ENCODE results near the gene ANKRD42. TPM values are rescaled to one million over a fixed set of nuclear protein-coding genes. Genes with fewer than 3 reads are reported as not detected.
A peak's percentile ranks its signal among the peaks of the same experiment; 100 is the strongest.

Gene ANKRD42
- total RNA-seq, 4 donors from 2014 or later, result 3.6 to 27.2 (median 9.8) TPM

DNA sequence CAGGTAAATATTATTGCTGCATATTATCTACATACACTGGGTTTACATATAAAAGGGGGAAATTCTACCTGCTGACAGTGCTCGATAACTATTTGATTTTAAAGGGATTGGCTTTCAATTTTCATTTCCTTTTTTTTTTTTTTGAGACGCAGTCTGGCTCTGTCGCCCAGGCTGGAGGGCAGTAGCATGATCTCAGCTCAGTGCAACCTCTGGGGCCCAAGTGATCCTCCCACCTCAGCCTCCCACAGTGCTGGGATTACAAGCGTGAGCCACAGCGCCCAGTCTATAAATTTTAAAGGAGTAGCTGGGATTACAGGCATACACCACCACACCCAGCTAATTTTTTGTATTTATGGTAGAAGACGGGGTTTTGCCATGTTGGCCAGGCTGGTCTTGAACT lies 39.7 kb upstream of the ANKRD42 start:
- Histone ChIP-seq H3K9me3 (no peaks in the 10 kb centered on the region), H3K27ac (no peak overlapping the region), H3K36me3 (no peaks in the 10 kb centered on the region), H3K4me1 (no peaks in the 10 kb centered on the region), H3K27me3 (no peaks in the 10 kb centered on the region), H3K4me3 (no peak overlapping the region)
- no peak for TF ChIP-seq POLR2A (IDR thresholded peaks at IDR 0.05)
- TF ChIP-seq, protein P1, sequence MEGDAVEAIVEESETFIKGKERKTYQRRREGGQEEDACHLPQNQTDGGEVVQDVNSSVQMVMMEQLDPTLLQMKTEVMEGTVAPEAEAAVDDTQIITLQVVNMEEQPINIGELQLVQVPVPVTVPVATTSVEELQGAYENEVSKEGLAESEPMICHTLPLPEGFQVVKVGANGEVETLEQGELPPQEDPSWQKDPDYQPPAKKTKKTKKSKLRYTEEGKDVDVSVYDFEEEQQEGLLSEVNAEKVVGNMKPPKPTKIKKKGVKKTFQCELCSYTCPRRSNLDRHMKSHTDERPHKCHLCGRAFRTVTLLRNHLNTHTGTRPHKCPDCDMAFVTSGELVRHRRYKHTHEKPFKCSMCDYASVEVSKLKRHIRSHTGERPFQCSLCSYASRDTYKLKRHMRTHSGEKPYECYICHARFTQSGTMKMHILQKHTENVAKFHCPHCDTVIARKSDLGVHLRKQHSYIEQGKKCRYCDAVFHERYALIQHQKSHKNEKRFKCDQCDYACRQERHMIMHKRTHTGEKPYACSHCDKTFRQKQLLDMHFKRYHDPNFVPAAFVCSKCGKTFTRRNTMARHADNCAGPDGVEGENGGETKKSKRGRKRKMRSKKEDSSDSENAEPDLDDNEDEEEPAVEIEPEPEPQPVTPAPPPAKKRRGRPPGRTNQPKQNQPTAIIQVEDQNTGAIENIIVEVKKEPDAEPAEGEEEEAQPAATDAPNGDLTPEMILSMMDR (IDR thresholded peaks at IDR 0.05), result no peak
- DNase-seq, result no peak

DNA sequence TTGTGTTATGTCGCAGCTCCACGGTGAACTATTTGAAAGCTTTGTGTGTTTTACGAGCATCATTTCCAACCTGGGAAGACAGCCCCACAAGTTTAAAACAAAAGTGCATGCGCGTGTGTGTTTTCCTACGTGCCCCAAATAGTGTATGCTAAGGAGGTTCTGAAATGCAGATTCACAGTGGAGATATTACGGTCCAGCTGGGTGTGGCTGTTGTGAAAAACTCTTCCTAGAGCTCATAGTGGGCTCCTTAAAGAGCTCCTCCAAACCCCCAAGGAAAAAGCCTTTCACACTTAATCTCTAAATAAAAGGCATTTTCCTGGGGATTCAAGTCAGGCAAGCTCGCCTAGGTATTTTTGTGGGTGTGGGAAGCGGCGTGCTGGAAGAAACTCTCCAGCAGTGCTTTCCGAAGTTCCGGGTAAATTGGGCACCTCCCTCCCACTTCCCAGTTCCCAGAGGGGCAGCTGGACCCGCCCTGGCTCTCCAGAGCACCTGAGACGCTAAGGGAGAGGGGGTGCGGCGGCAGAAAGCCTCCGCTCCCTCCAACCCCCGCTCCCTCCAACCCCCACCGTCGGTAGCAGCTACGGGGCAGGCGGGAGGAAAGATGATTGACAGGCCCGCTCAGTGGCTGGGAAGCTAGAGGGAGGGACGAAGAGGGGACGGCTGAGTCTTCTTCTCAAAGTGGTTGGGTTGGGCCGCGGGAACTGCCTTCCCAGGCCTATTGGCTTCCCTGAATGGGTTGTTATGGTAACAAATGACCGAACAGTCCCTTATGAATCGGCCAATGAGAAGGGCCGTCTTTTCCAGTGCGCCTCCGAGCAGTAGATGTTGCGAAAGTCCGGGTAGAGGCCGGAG lies 37.1 kb upstream of the ANKRD42 start:
- no peaks in the 10 kb centered on the region for H3K9me3 ChIP-seq
- peak; percentile 95 to 100 (median 99) for DNase-seq
- TF ChIP-seq, protein P1 (IDR thresholded peaks at IDR 0.05), result no peak
- TF ChIP-seq POLR2A (IDR thresholded peaks at IDR 0.05), result peak; percentile 80 to 81
- H3K36me3 ChIP-seq, result no peaks in the 10 kb centered on the region
- peaks cover 0 to 12% (median 0%) of the 10 kb centered on the region in 4 donors for H3K4me1 ChIP-seq
- H3K27ac ChIP-seq, result peak overlapping the region; percentile 96 to 100 (median 98)
- H3K27me3 ChIP-seq, result no peaks in the 10 kb centered on the region
- H3K4me3 ChIP-seq, result peak overlapping the region; percentile 61 to 96 (median 90)

DNA sequence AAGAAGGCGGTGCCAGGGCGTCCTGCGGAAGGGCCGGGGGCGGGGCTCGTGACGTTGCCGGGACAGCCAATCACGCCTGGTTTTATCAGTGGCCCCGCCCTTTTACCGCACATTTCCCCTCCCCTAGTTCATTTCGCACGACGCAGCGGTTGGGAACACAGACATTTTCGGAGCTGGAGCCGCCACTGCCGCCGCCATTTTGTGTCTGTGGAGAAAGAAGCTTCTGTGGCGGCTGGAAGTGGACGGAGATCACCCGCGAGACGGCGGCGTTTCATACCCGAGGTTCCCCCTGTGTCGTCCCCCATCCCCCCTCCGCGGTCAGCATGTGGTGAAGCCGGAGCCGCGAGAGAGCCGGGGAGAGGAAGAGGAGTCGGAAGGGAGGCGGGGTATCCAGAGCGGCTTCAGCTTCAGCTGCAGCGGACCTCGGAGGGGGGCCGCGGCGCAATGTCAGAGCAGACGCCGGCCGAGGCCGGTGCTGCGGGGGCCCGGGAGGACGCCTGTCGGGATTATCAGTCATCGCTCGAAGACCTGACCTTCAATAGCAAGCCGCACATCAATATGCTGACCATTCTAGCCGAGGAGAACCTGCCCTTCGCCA lies 36.4 kb upstream of the ANKRD42 start, which contains the start of gene PCF11:
TSS of gene PCF11 (plus strand) at position 136 of the 598 bp plus-strand sequence. CDS start at position 445, 309 bp downstream.
- H3K4me3 ChIP-seq, result peak within 1 kb of the TSS; percentile 77 to 96 (median 90)
- H3K27ac ChIP-seq, result peak within 1 kb of the TSS; percentile 98 to 100 (median 98)
- H3K9me3 ChIP-seq, result no peaks in the 10 kb centered on the region
- peaks cover 0 to 19% (median 2%) of the 10 kb centered on the region in 4 donors for H3K4me1 ChIP-seq
- DNase-seq, result peak in 1 of 3 donors; percentile 99
- no peaks in the 10 kb centered on the region for H3K27me3 ChIP-seq
- no peaks in the 10 kb centered on the region for H3K36me3 ChIP-seq
- TF ChIP-seq POLR2A (IDR thresholded peaks at IDR 0.05), result peak; percentile 99 to 100
- TF ChIP-seq, protein P1 (IDR thresholded peaks at IDR 0.05), result no peak

DNA sequence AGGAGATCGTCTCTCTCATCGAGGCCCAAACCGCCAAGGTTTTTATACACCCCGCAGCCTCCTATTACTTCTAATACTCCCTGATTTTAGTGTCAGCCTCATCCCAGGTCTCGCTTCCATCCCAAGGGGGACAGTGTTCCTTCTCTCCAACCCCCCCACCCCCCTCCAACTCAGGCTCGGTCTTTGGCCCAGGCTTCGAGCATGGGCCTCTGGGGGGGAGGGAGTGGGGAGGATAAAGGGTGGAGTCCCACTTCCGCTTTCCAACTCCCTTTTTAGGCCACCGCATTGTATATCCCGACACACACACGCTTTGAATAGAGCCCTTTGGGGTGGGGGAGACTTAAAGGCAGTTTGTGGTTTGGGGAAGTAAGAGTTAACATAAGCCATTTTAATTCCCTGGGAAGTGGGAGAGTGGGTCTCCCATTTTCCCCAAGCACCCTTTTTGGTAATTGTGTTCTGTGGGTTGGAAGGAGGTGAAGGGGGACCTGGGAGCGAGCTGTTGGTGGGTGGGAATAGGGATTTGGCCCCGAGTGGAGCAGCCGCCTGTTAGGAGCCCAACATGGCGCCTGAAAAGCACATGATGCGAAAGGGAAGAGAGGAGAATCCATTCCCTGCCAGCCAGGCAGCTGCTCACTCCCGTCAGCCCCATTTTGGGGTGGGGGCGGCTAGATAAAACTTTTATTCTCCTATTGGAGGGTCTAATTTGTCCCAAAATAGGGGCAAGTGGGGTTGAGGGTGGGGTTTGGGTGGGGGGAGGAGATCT lies 35.7 kb upstream of the ANKRD42 start:
- TF ChIP-seq POLR2A (IDR thresholded peaks at IDR 0.05), result no peak
- TF ChIP-seq, protein P1 (IDR thresholded peaks at IDR 0.05), result no peak
- Histone ChIP-seq H3K9me3 (no peaks in the 10 kb centered on the region), H3K4me3 (peak overlapping the region; percentile 77 to 96 (median 90)), H3K4me1 (peaks cover 0 to 26% (median 7%) of the 10 kb centered on the region in 4 donors), H3K27ac (peak overlapping the region; percentile 98 to 100 (median 98)), H3K36me3 (no peaks in the 10 kb centered on the region), H3K27me3 (no peaks in the 10 kb centered on the region)
- DNase-seq, result peak; percentile 48 to 75 (median 71)

DNA sequence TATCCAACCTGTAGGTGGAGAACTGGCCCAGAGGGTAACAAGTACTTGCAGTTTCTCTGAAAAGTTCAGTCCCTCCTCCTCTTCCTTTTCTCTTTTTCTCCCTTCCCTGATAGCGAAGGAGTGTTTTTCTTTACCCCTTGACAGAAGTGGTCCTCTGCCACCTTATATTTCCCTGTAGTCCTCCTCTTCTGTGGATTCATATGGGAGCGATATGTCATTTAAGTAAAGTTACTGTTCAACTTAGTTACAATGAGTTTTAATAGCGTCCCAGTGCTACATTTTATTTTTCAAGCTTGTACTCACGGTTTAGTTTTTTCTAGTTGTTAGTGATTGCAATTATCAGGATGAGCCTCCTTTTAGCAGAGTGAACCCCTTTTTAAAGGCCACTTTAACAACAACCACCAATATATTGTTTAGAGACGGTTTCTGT lies 35.1 kb upstream of the ANKRD42 start:
- peaks cover 0 to 29% (median 8%) of the 10 kb centered on the region in 4 donors for H3K4me1 ChIP-seq
- H3K27ac ChIP-seq, result peak overlapping the region; percentile 98 to 100 (median 98)
- no peaks in the 10 kb centered on the region for H3K9me3 ChIP-seq
- H3K27me3 ChIP-seq, result no peaks in the 10 kb centered on the region
- H3K36me3 ChIP-seq, result no peaks in the 10 kb centered on the region
- peak overlapping the region; percentile 77 to 96 (median 90) for H3K4me3 ChIP-seq
- DNase-seq, result no peak
- no peak for TF ChIP-seq POLR2A (IDR thresholded peaks at IDR 0.05)
- TF ChIP-seq, protein P1 (IDR thresholded peaks at IDR 0.05), result peak in 1 of 6 experiments; percentile 5
